Neural progenitor cell (in vitro differentiated cells): Measurements from ENCODE around the gene FAM120A. TPM values are rescaled to one million over a fixed set of nuclear protein-coding genes. Genes with fewer than 3 reads are reported as not detected.

Experiments
- DNase-seq: peaks from one replicate; pipeline ENCODE4 v3.0.0-alpha.2; 2016; ENCODE audit warnings: low spot score
- H2AFZ ChIP-seq: fragments of 200-600 bp; sonication (generic); replicated peaks from 2 replicates; pipeline ENCODE4 v1.6.1; 2016; ENCODE audit warnings: antibody characterized with exemption
- H3F3A ChIP-seq: fragments of 200-600 bp; sonication (generic); 2 replicates; pipeline ENCODE4 v1.6.1; 2016; ENCODE audit warnings: antibody characterized with exemption, low read depth
- H3K27ac ChIP-seq: fragments of 200-600 bp; sonication (generic); 2 replicates; pipeline ENCODE4 v1.5.1; 2016; ENCODE audit warnings: mild to moderate bottlenecking
- H3K27me3 ChIP-seq: fragments of 200-600 bp; sonication (generic); 2 replicates; pipeline ENCODE4 v1.6.1; 2016; ENCODE audit warnings: mild to moderate bottlenecking, moderate library complexity
- H3K36me3 ChIP-seq: fragments of 200-600 bp; sonication (generic); 2 replicates; pipeline ENCODE4 v1.5.1; 2016
- H3K4me1 ChIP-seq: fragments of 200-600 bp; sonication (generic); 2 replicates; pipeline ENCODE4 v1.6.1; 2016; ENCODE audit warnings: mixed run types
- H3K4me2 ChIP-seq: fragments of 200-600 bp; sonication (generic); 2 replicates; pipeline ENCODE4 v1.6.1; 2016
- H3K4me3 ChIP-seq: fragments of 200-600 bp; sonication (generic); 2 replicates; pipeline ENCODE4 v1.5.1; 2016
- H3K79me2 ChIP-seq: fragments of 200-600 bp; sonication (generic); 2 replicates; pipeline ENCODE4 v1.6.1; 2016; ENCODE audit warnings: low read depth
- H3K9ac ChIP-seq: fragments of 200-600 bp; sonication (generic); 2 replicates; pipeline ENCODE4 v1.6.1; 2016
- H3K9me3 ChIP-seq: fragments of 200-600 bp; sonication (generic); 2 replicates; pipeline ENCODE4 v1.5.1; 2016; ENCODE audit warnings: low read depth
- H4K20me1 ChIP-seq: fragments of 200-600 bp; sonication (generic); 2 replicates; pipeline ENCODE4 v1.6.1; 2016; ENCODE audit warnings: low read depth
- H3K27ac Mint-ChIP-seq: 3 replicates; pipeline ENCODE4 v1.8.0; 2021; ENCODE audit warnings: mixed read lengths
- H3K27me3 Mint-ChIP-seq: 2 replicates; pipeline ENCODE4 v1.8.0; 2022; ENCODE audit warnings: low read depth, mild to moderate bottlenecking, inconsistent platforms, moderate library complexity, mixed read lengths; ENCODE audit not compliant: insufficient read depth
- H3K36me3 Mint-ChIP-seq: 3 replicates; pipeline ENCODE4 v1.8.0; 2021; ENCODE audit warnings: mixed read lengths
- H3K4me1 Mint-ChIP-seq: 3 replicates; pipeline ENCODE4 v1.8.0; 2021; ENCODE audit warnings: mixed read lengths
- H3K4me3 Mint-ChIP-seq: 3 replicates; pipeline ENCODE4 v1.8.0; 2021; ENCODE audit warnings: mild to moderate bottlenecking, moderate library complexity, mixed read lengths
- H3K9me3 Mint-ChIP-seq: 3 replicates; pipeline ENCODE4 v1.8.0; 2020; ENCODE audit warnings: mixed read lengths
- CTCF ChIP-seq: fragments of 200-600 bp; sonication (generic); IDR thresholded peaks from 2 replicates; pipeline ENCODE4 v1.5.1; 2017; ENCODE audit warnings: antibody characterized with exemption, mild to moderate bottlenecking
- EZH2 ChIP-seq: fragments of 200-600 bp; sonication (generic); IDR thresholded peaks from 2 replicates; pipeline ENCODE4 v1.6.1; 2017; ENCODE audit warnings: antibody characterized with exemption, mild to moderate bottlenecking, moderate library complexity
- EZH2phosphoT487 ChIP-seq: fragments of 200-600 bp; sonication (generic); IDR thresholded peaks from 2 replicates; pipeline ENCODE4 v1.6.1; 2017; ENCODE audit warnings: antibody characterized with exemption
- total RNA-seq: library from RNA; depleted of rRNA; stranded (reverse); fragments of >200 nt; gene quantifications from 2 replicates; pipeline ENCODE4 v1.2.3, GENCODE V29; 2015; ENCODE audit warnings: low replicate concordance

Gene FAM120A
- total RNA-seq, 1 donor from 2014 or later = 17.2 TPM

DNA sequence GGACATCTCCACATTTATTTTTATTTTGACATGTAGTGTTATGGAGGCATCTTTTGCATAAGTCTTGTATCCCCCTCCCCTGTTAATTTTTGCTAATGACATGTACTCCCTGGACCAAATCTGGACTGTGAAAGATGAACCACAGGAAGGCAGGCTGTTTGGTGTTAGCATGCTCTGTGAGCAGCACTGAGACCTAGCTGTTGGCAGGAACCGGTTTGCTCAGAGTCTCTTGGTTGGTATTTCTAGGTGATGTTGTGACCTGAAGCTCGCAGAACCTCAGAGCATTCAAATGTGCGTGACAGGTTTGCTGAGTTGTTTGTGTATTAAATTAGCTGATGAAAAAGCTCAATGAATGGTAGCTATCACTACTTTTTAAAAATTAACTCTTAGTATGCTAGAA, 71.3 kb downstream of the FAM120A start:
- Histone ChIP-seq H3K27me3 (no peaks in the 10 kb centered on the region), H3F3A (no peaks in the 10 kb centered on the region), H3K27ac (no peak overlapping the region), H3K9me3 (no peaks in the 10 kb centered on the region), H4K20me1 (peaks cover 11% of the 10 kb centered on the region), H2AFZ (no peak overlapping the region), H3K4me1 (no peaks in the 10 kb centered on the region), H3K4me2 (no peak overlapping the region), H3K4me3 (no peak overlapping the region), H3K79me2 (peaks cover 4% of the 10 kb centered on the region), H3K9ac (no peak overlapping the region), H3K36me3 (no peaks in the 10 kb centered on the region)
- no peak for DNase-seq
- Mint-ChIP-seq H3K27me3 (peaks cover 2% of the 10 kb centered on the region), H3K4me1 (peaks cover 12% of the 10 kb centered on the region), H3K4me3 (no peak overlapping the region), H3K36me3 (peaks cover 21% of the 10 kb centered on the region), H3K27ac (no peak overlapping the region), H3K9me3 (no peaks in the 10 kb centered on the region)
- TF ChIP-seq EZH2phosphoT487 (no peak), CTCF (no peak), EZH2 (no peak)

GRCh38 chr9:93523518-93524144, 72.1 kb downstream of the FAM120A start:
- Histone ChIP-seq H3F3A (no peaks in the 10 kb centered on the region), H4K20me1 (peaks cover 3% of the 10 kb centered on the region), H3K4me1 (no peaks in the 10 kb centered on the region), H2AFZ (no peak overlapping the region), H3K4me3 (no peak overlapping the region), H3K36me3 (no peaks in the 10 kb centered on the region), H3K79me2 (peaks cover 4% of the 10 kb centered on the region), H3K4me2 (no peak overlapping the region), H3K27ac (no peak overlapping the region), H3K9ac (no peak overlapping the region), H3K27me3 (no peaks in the 10 kb centered on the region), H3K9me3 (no peaks in the 10 kb centered on the region)
- H3K27me3 Mint-ChIP-seq = peaks cover 2% of the 10 kb centered on the region
- no peak overlapping the region for H3K4me3 Mint-ChIP-seq
- no peak for DNase-seq
- peaks cover 17% of the 10 kb centered on the region for H3K36me3 Mint-ChIP-seq
- H3K4me1 Mint-ChIP-seq = peaks cover 12% of the 10 kb centered on the region
- no peaks in the 10 kb centered on the region for H3K9me3 Mint-ChIP-seq
- TF ChIP-seq CTCF (no peak), EZH2phosphoT487 (no peak), EZH2 (no peak)
- H3K27ac Mint-ChIP-seq = no peak overlapping the region

DNA sequence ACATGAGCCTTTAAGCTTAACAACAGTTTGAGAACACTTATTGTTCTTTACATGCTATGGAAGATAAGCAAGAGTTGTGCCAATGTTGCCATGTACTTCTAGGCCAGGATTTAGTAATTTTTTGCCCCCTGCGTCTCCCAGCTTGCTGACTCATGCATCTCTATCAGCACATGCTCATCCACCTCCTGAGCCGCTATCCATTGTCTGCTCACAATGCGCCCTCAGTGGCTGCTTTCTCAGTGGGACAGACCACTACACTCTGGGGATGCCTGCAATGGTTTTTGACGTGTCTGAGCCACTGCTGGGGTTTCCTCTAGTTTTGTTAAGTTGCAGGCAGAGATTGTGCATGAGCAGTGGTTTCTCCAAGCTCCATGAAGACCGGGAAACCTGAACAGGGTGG, 74.0 kb downstream of the FAM120A start:
- H3K4me3 ChIP-seq = no peak overlapping the region
- peaks cover 4% of the 10 kb centered on the region for H3K79me2 ChIP-seq
- H3K4me1 ChIP-seq = no peaks in the 10 kb centered on the region
- no peaks in the 10 kb centered on the region for H3K9me3 Mint-ChIP-seq
- peak; percentile 7 for DNase-seq
- no peaks in the 10 kb centered on the region for H3K27me3 Mint-ChIP-seq
- H3K27ac ChIP-seq = no peak overlapping the region
- peak overlapping the region; percentile 31 for H3K27ac Mint-ChIP-seq
- H3K4me3 Mint-ChIP-seq = no peak overlapping the region
- peaks cover 3% of the 10 kb centered on the region for H4K20me1 ChIP-seq
- H3K4me1 Mint-ChIP-seq = peaks cover 12% of the 10 kb centered on the region
- H3F3A ChIP-seq = no peaks in the 10 kb centered on the region
- H3K9ac ChIP-seq = no peak overlapping the region
- H3K27me3 ChIP-seq = no peaks in the 10 kb centered on the region
- peaks cover 18% of the 10 kb centered on the region for H3K36me3 Mint-ChIP-seq
- no peak overlapping the region for H2AFZ ChIP-seq
- H3K4me2 ChIP-seq = no peak overlapping the region
- no peak for TF ChIP-seq CTCF
- H3K36me3 ChIP-seq = no peaks in the 10 kb centered on the region
- H3K9me3 ChIP-seq = no peaks in the 10 kb centered on the region
